SK-N-MC (cell line): ENCODE results near the gene PPP3R1.

Experiments
- EZH2 ChIP-seq: fragments of 200-600 bp; sonication (generic); IDR thresholded peaks from one replicate; pipeline ENCODE4 v1.6.1; 2017; ENCODE audit warnings: antibody characterized with exemption
- FOXP2 ChIP-seq: optimal IDR thresholded peaks from 2 replicates; pipeline ENCODE3; 2011; ENCODE audit warnings: mild to moderate bottlenecking, moderate library complexity; ENCODE audit not compliant: insufficient read depth; ENCODE audit errors: extremely low read length, control extremely low read depth
- POLR2AphosphoS5 ChIP-seq: IDR thresholded peaks from 2 replicates; pipeline ENCODE4 v1.6.1; 2012; ENCODE audit warnings: mild to moderate bottlenecking, low read depth, low read length, borderline replicate concordance

DNA sequence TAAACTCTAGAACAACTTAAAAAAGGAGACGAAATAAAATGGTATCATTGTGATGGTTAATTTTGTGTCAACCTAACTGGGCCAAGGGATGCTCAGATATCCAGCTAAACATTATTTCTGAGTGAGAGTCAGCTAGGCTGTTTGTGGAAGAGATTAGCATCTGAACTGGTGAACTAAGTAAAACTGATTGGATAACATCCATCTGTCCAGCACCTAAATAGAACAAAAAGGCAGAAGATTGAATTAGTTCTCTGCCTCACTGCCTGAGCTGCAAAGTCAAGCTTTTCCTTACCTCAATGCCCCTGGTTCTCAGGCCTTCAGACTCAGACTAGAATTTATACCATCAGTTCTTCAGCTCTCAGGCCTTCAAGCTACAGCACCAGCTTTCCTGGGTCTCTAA is 30.0 kb downstream of the PPP3R1 start:
- TF ChIP-seq EZH2 (no peak), FOXP2 (no peak), POLR2AphosphoS5 (no peak)
